DOHH2 (cell line): ENCODE results near the gene ZNF451.

Experiments
- CTCF ChIP-seq: fragments of 200-600 bp; sonication (generic); IDR thresholded peaks from one replicate; pipeline ENCODE4 v1.5.1; 2014; ENCODE audit warnings: antibody characterized with exemption, mild to moderate bottlenecking, low read depth, low read length; ENCODE audit not compliant: poor library complexity, severe bottlenecking
- EZH2phosphoT487 ChIP-seq: fragments of 200-600 bp; sonication (generic); IDR thresholded peaks from 2 replicates; pipeline ENCODE4 v1.6.1; 2017; ENCODE audit warnings: borderline replicate concordance, mild to moderate bottlenecking, antibody characterized with exemption, low read length, moderate library complexity, mixed read lengths

DNA sequence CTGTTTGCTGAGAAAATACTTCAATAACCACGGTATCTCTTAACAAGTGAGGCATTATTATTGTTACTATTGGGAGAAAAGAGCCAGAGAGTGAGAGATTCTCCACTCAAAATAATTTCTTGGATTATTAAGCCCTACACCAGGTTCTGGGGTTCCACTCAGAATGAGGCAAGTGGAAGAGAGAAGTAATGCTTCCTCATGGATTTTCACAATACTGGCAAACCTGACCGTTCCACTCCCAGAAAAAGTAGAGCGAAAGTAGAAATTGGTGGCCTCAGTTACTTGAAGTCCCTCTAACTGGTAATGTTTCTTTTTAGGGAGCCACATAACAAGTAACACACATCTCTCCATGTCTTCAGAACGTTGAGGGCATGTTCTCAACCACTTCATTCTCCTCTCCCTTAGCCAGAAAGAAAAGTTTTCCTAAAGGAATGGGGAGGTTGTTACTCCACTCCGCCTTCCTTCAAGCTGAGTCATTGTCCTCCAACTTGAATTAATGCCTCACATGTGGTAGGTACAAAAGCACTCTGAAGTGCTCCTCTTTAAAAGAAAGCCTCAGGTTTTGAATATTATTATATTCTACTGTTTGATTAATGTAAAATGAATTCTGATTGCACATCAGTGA, 84.0 kb downstream of the ZNF451 start:
- TF ChIP-seq EZH2phosphoT487 (no peak), CTCF (no peak)
